H1 (cell line): Measurements from ENCODE around the gene TSC22D3. TPM values are rescaled to one million over a fixed set of nuclear protein-coding genes. Genes with fewer than 3 reads are reported as not detected.

Experiments
- CTCF ChIA-PET: fragments of 300-600 bp; sonication (Branson Sonifier 250); formaldehyde crosslinking; loops from one replicate; lab custom pipeline; 2021; ENCODE audit not compliant: partially characterized antibody; lab: Charles Lee
- POLR2A ChIA-PET: fragments of 300-600 bp; sonication (Branson Sonifier 250); formaldehyde crosslinking; loops from one replicate; lab custom pipeline; 2021; ENCODE audit warnings: inconsistent platforms; ENCODE audit not compliant: partially characterized antibody; lab: Charles Lee
- DNase-seq, 2 experiments: peaks; one replicate each; pipeline versions ENCODE4 v3.0.0 to v3.0.0-alpha.2; 2010 to 2022; ENCODE audit warnings: low spot score in 2 of 2, low read depth in 1 of 2, mixed read lengths in 1 of 2
- FAIRE-seq: peaks from 2 replicates; lab custom pipeline; 2011; peaks lifted over from hg19 to GRCh38; lab: Jason Lieb, UNC
- H2AFZ ChIP-seq: 2 replicates; pipeline ENCODE4 v1.8.1; 2012; ENCODE audit warnings: low read length, inconsistent platforms
- H2AK5ac ChIP-seq: 2 replicates; pipeline ENCODE4 v1.6.1; 2013; ENCODE audit warnings: low read depth, low read length
- H2BK120ac ChIP-seq: replicated peaks from 2 replicates; pipeline ENCODE3; 2013; ENCODE audit warnings: low read depth, low read length, inconsistent platforms
- H2BK12ac ChIP-seq: 2 replicates; pipeline ENCODE4 v1.6.1; 2013; ENCODE audit warnings: low read depth, low read length
- H2BK15ac ChIP-seq: 2 replicates; pipeline ENCODE4 v1.6.1; 2013; ENCODE audit warnings: low read length
- H2BK20ac ChIP-seq: 2 replicates; pipeline ENCODE4 v1.6.1; 2013; ENCODE audit warnings: low read length
- H2BK5ac ChIP-seq: 2 replicates; pipeline ENCODE4 v1.6.1; 2013; ENCODE audit warnings: low read depth, low read length
- H3K14ac ChIP-seq: 2 replicates; pipeline ENCODE4 v1.6.1; 2013; ENCODE audit warnings: inconsistent platforms; ENCODE audit not compliant: insufficient read length
- H3K18ac ChIP-seq: 2 replicates; pipeline ENCODE4 v1.6.1; 2013; ENCODE audit warnings: low read length; ENCODE audit errors: extremely low read depth
- H3K23ac ChIP-seq: 2 replicates; pipeline ENCODE4 v1.6.1; 2013; ENCODE audit warnings: inconsistent platforms; ENCODE audit not compliant: insufficient read length
- H3K23me2 ChIP-seq: 2 replicates; pipeline ENCODE4 v1.6.1; 2013; ENCODE audit warnings: low read depth, low read length
- H3K27ac ChIP-seq: 2 replicates; pipeline ENCODE4 v1.6.1; 2011; ENCODE audit warnings: low read depth, low read length, inconsistent platforms
- H3K27me3 ChIP-seq, 4 experiments: replicated peaks in 1 of 4; 1 replicate in 1 of 4; 2 replicates in 3 of 4; pipeline versions ENCODE4 v1.6.1 to v1.8.1; 2011 to 2013; ENCODE audit warnings: low read length in 3 of 4, mild to moderate bottlenecking in 3 of 4, inconsistent platforms in 2 of 4, mixed read lengths in 2 of 4, moderate library complexity in 1 of 4; ENCODE audit not compliant: control insufficient read depth in 3 of 4, insufficient read depth in 3 of 4; ENCODE audit errors: extremely low read depth in 1 of 4
- H3K36me3 ChIP-seq, 4 experiments: 2 replicates each; pipeline versions ENCODE4 v1.6.1 to v1.8.1; 2011 to 2013; ENCODE audit warnings: mild to moderate bottlenecking in 4 of 4, low read length in 3 of 4, moderate library complexity in 2 of 4, control low read depth in 1 of 4, inconsistent platforms in 1 of 4; ENCODE audit not compliant: insufficient read depth in 4 of 4, control insufficient read depth in 2 of 4
- H3K4ac ChIP-seq: replicated peaks from 2 replicates; pipeline ENCODE3; 2013; ENCODE audit warnings: low read length, low read depth, mixed read lengths, inconsistent platforms; ENCODE audit not compliant: insufficient read length
- H3K4me1 ChIP-seq, 4 experiments: replicated peaks in 1 of 4; 1 replicate in 1 of 4; 2 replicates in 3 of 4; pipeline versions ENCODE4 v1.6.1 to v1.8.1; 2011 to 2013; ENCODE audit warnings: low read length in 3 of 4, inconsistent platforms in 2 of 4, mixed read lengths in 1 of 4; ENCODE audit not compliant: insufficient read depth in 4 of 4, control insufficient read depth in 3 of 4
- H3K4me2 ChIP-seq, 2 experiments: 2 replicates each; pipeline versions ENCODE4 v1.6.1 to v1.8.1; 2011 to 2013; ENCODE audit warnings: low read depth in 2 of 2, low read length in 2 of 2, control low read depth in 1 of 2, inconsistent platforms in 1 of 2, mild to moderate bottlenecking in 1 of 2; ENCODE audit not compliant: insufficient read depth in 1 of 2
- H3K4me3 ChIP-seq, 4 experiments: fragments of 200-600, 300-600 bp in 1 of 4; sonication (generic), shearing (Covaris generic), sonication (Bioruptor Twin) in 1 of 4; 2 replicates each; pipeline versions ENCODE4 v1.5.1 to v1.8.1; 2011 to 2016; ENCODE audit warnings: low read length in 4 of 4, low read depth in 3 of 4, control low read depth in 2 of 4, inconsistent platforms in 2 of 4, mild to moderate bottlenecking in 2 of 4, mixed read lengths in 1 of 4, moderate library complexity in 1 of 4; ENCODE audit not compliant: insufficient read depth in 2 of 4; ENCODE audit errors: extremely low read depth in 1 of 4
- H3K56ac ChIP-seq: replicated peaks from 2 replicates; pipeline ENCODE3; 2013; ENCODE audit warnings: low read depth, mild to moderate bottlenecking, mixed read lengths, low read length, inconsistent platforms; ENCODE audit not compliant: insufficient read length
- H3K79me1 ChIP-seq: 2 replicates; pipeline ENCODE4 v1.6.1; 2013; ENCODE audit warnings: low read depth, low read length, control low read depth
- H3K79me2 ChIP-seq, 2 experiments: 2 replicates each; pipeline versions ENCODE4 v1.6.1 to v1.8.1; 2012 to 2013; ENCODE audit warnings: low read length in 2 of 2, mild to moderate bottlenecking in 2 of 2, inconsistent platforms in 1 of 2; ENCODE audit not compliant: insufficient read depth in 2 of 2, control insufficient read depth in 1 of 2
- H3K9ac ChIP-seq, 4 experiments: replicated peaks in 1 of 4; 1 replicate in 1 of 4; 2 replicates in 3 of 4; pipeline versions ENCODE4 v1.6.1 to v1.8.1; 2011 to 2013; ENCODE audit warnings: low read depth in 3 of 4, low read length in 3 of 4, control low read depth in 2 of 4, mild to moderate bottlenecking in 2 of 4, moderate library complexity in 2 of 4, inconsistent platforms in 1 of 4; ENCODE audit errors: extremely low read depth in 1 of 4
- H3K9me3 ChIP-seq, 2 experiments: 2 replicates each; pipeline versions ENCODE4 v1.6.1 to v1.8.1; 2012 to 2013; ENCODE audit warnings: mild to moderate bottlenecking in 2 of 2, moderate library complexity in 2 of 2, control low read depth in 1 of 2, inconsistent platforms in 1 of 2, low read depth in 1 of 2, low read length in 1 of 2, mixed read lengths in 1 of 2; ENCODE audit not compliant: insufficient read depth in 2 of 2
- H4K20me1 ChIP-seq, 2 experiments: replicated peaks in 1 of 2; 2 replicates each; pipeline versions ENCODE3 to v1.8.1; 2011 to 2013; ENCODE audit warnings: inconsistent platforms in 2 of 2, low read length in 2 of 2, mild to moderate bottlenecking in 1 of 2; ENCODE audit not compliant: insufficient read depth in 2 of 2, control insufficient read depth in 1 of 2
- H4K5ac ChIP-seq: 2 replicates; pipeline ENCODE4 v1.6.1; 2013; ENCODE audit warnings: low read length, low read depth, mixed read lengths, inconsistent platforms; ENCODE audit not compliant: insufficient read length
- H4K8ac ChIP-seq: 2 replicates; pipeline ENCODE4 v1.8.0; 2013; ENCODE audit warnings: mild to moderate bottlenecking, moderate library complexity, low read length, inconsistent platforms; ENCODE audit not compliant: insufficient read depth; ENCODE audit errors: extremely low read depth
- H4K91ac ChIP-seq: replicated peaks from 2 replicates; pipeline ENCODE3; 2013; ENCODE audit warnings: low read length, mixed read lengths, inconsistent platforms; ENCODE audit not compliant: insufficient read length
- CBX8 ChIP-seq: fragments of 300-800, 300-1000 bp; sonication (generic); IDR thresholded peaks from 2 replicates; pipeline ENCODE4 v1.7.1; 2016; ENCODE audit warnings: low read depth, low read length, borderline replicate concordance
- FOSL1 ChIP-seq: IDR thresholded peaks from 2 replicates; pipeline ENCODE4 v1.6.1; 2011; ENCODE audit warnings: mild to moderate bottlenecking, low read depth, low read length, moderate library complexity; ENCODE audit not compliant: insufficient read depth
- JUND ChIP-seq: IDR thresholded peaks from 2 replicates; pipeline ENCODE4 v1.6.1; 2011; ENCODE audit warnings: mild to moderate bottlenecking, improper control_type of control experiment, low read length
- KDM4A ChIP-seq: IDR thresholded peaks from one replicate; pipeline ENCODE4 v1.7.1; 2012; ENCODE audit warnings: low read depth, mild to moderate bottlenecking, moderate library complexity, low read length, inconsistent platforms; ENCODE audit not compliant: severe bottlenecking
- RNF2 ChIP-seq: fragments of 200-900, 300-1000 bp; sonication (generic); IDR thresholded peaks from 2 replicates; pipeline ENCODE4 v1.7.1; 2016; ENCODE audit warnings: borderline replicate concordance, low read depth, mild to moderate bottlenecking, antibody characterized with exemption, low read length; ENCODE audit not compliant: poor library complexity, severe bottlenecking; ENCODE audit errors: missing control alignments
- SP4 ChIP-seq: IDR thresholded peaks from 2 replicates; pipeline ENCODE4 v1.6.1; 2012; ENCODE audit warnings: low read length, inconsistent platforms
- TBP ChIP-seq: IDR thresholded peaks from 2 replicates; pipeline ENCODE4 v1.6.1; 2011; ENCODE audit warnings: low read depth, low read length, improper control_type of control experiment
- WGBS, 2 experiments: shearing (Covaris generic) in 1 of 2; methylation state at CpG; one replicate each; pipeline versions ENCODE4 v1.1.6 to v1.1.7; 2013 to 2015; ENCODE audit warnings: low lambda C conversion rate in 2 of 2, mixed read lengths in 2 of 2, inconsistent platforms in 1 of 2, low coverage in 1 of 2, missing lambda C conversion rate in 1 of 2; ENCODE audit not compliant: insufficient replicate concordance in 2 of 2, insufficient coverage in 1 of 2, insufficient read length in 1 of 2; ENCODE audit errors: extremely low coverage in 1 of 2, missing lambda C conversion rate in 1 of 2; 5-methylcytosine and 5-hydroxymethylcytosine counted together
- polyA plus RNA-seq, 7 experiments: library from polyadenylated mRNA; depleted of rRNA in 3 of 7; stranded (reverse) in 5 of 7; unstranded in 2 of 7; fragments of >200 nt in 5 of 7; fragments of 200-250 nt in 2 of 7; gene quantifications; 1 replicate in 5 of 7; 2 replicates in 1 of 7; 4 replicates in 1 of 7; pipeline versions ENCODE4 v1.2.1 to v1.2.3, GENCODE V29; 2011 to 2013; ENCODE audit warnings: missing spikeins in 2 of 7, mixed read lengths in 2 of 7
- total RNA-seq: library from RNA; stranded (reverse); fragmentation: NEBNext Ultra II Directional; extraction: Animal tissue kit (Norgen Biotek cat#: 25700); gene quantifications from 2 replicates; pipeline ENCODE4 v1.2.1, GENCODE V29; 2021

The TSC22D3 gene
- total and polyA plus RNA-seq, 2 of the 8 experiments (the other 6 are each of a cell fraction or from before 2014, with no cell fraction given) = 7.6 to 12.9 TPM

GRCh38 chrX:107728371-107729099 lies 47.1 kb downstream of the TSC22D3 start:
- Histone ChIP-seq H2BK120ac (no peak overlapping the region), H2BK20ac (no peak overlapping the region), H4K8ac (no peak overlapping the region), H3K27me3 (no peaks in the 10 kb centered on the region), H4K91ac (no peak overlapping the region), H3K4me1 (peaks cover 0 to 17% (median 11%) of the 10 kb centered on the region in 4 experiments; a peak in 5 of 7 replicates), H3K14ac (no peak overlapping the region), H3K79me1 (no peaks in the 10 kb centered on the region), H3K23ac (no peak overlapping the region), H3K79me2 (no peaks in the 10 kb centered on the region), H3K4me3 (no peak overlapping the region), H3K36me3 (no peaks in the 10 kb centered on the region), H3K9me3 (no peaks in the 10 kb centered on the region), H3K27ac (no peak overlapping the region), H2AFZ (no peak overlapping the region), H3K4ac (no peak overlapping the region), H3K18ac (0 out of 2 replicates have a peak overlapping the region, but pooled peaks have one; percentile 48), H3K4me2 (no peak overlapping the region), H2BK15ac (no peak overlapping the region), H3K56ac (no peak overlapping the region), H2AK5ac (no peak overlapping the region), H4K5ac (no peak overlapping the region), H4K20me1 (no peaks in the 10 kb centered on the region), H3K9ac (no peak overlapping the region), H3K23me2 (no peaks in the 10 kb centered on the region), H2BK5ac (no peak overlapping the region), H2BK12ac (no peak overlapping the region)
- no peak for FAIRE-seq
- ChIA-PET POLR2A (interaction anchor here (1.3 to 4.7 kb wide), 2 partner anchors 12 to 22 kb away, joined by 3 to 51 read pairs; no protein-coding TSS in a partner anchor), CTCF (interaction anchor here (0.8 to 4.7 kb wide), 13 partner anchors 8 to 68 kb away, joined by 3 to 50 read pairs (median 6); partner anchors contain the start of gene TSC22D3)
- DNase-seq = no peak
- TF ChIP-seq JUND (no peak), KDM4A (no peak), CBX8 (no peak), FOSL1 (no peak), SP4 (no peak), RNF2 (no peak), TBP (no peak)
- WGBS, 2 experiments = 88% methylated on average over 3 of the region's 4 CpGs; no CpG with 5 or more reads in 1 of the 2 experiments
